Measurements from ENCODE around the gene TWF1. TPM values are rescaled to one million over a fixed set of nuclear protein-coding genes. Genes with fewer than 3 reads are reported as not detected.

Gene TWF1
- total RNA-seq (2014; rRNA removed; shearing (Covaris generic)) (40.4 and 52.1 TPM in 2 replicates), polyA plus RNA-seq (2016; fragmentation: Nextera tagmentation; extraction: Ambion mirVana) (29.8 and 31.3 TPM in 2 replicates)
- long read RNA-seq, transcript TWF1-201 (9 exons, 3,045 nt): major isoform, 5 of 7 reads
- long read RNA-seq, partial matches to known transcripts: 0 of 7 reads
- long read RNA-seq, other reads (novel, unspliced or antisense): 2 of 7 reads

DNA sequence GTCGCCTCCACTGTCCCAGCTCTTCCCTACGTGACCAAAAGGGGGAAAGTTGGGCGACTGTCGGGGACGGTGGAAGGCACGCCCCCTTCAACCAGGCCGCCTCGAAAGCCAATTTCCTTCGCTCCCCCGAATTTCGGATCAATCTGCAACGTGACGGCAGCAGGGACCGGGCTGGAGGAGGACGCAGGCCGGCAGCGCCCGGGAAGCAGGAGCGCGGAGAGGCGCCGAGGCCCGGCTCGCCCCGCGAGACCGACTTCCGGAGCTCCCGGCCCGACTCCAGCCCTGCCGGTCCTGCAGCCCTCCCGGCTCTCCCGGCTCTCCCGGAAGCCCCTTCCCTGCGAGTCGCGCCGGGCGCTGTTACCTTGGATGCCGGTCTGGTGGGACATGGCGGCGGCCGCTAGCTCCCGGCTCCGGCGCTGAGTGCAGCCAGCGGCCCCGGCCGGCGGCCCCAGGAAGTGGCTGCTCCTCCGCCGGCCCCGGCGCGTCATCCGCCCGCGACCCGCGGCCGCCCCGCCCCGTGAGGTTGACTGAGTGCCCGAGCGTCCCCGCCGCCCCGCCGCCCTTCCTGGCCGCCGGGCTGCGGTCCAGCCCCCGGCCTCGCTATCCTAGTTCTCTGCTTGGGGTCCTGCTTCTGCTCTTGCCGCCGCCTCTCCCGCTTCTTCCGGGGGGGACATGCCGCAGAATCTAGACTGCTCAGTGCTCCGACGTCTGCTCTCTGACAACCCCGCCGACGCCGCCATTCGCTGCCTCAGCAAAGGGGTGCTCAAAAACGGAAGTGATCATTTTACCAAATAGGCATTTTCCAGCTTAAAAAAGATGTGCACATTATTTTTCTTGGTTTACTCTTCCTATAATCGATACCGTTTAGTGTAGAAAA is at the start of gene TWF1:
TSS of gene TWF1 (minus strand) at position 458 of the 877 bp plus-strand sequence. CDS start at position 386, 72 bp downstream.
- Mint-ChIP-seq H3K9me3 (no peaks in the 10 kb centered on the region; the same call in 2 of the 3 replicates), H3K4me3 (peak within 1 kb of the TSS; percentile 99), H3K27me3 (ENCODE audit: insufficient read depth, low read depth, poor library complexity) (peaks cover 4% of the 10 kb centered on the region), H3K36me3 (ENCODE audit: low read depth) (peaks cover 10% of the 10 kb centered on the region), H3K27ac (peak within 1 kb of the TSS; percentile 100), H3K4me1 (peaks cover 9% of the 10 kb centered on the region; the same call in 2 of the 3 replicates)
- Histone ChIP-seq H3K9me2 (ENCODE audit: insufficient read depth) (no peaks in the 10 kb centered on the region), H3K36me3 (ENCODE audit: insufficient read depth) (peaks cover 7% of the 10 kb centered on the region), H3K4me3 (peak within 1 kb of the TSS; percentile 82), H3K4me1 (ENCODE audit: insufficient read depth) (peaks cover 5% of the 10 kb centered on the region; the same call in 1 of the 2 replicates), H3K4me2 (peak within 1 kb of the TSS; percentile 87), H3F3A (replicated peaks; ENCODE audit: low read depth) (no peaks in the 10 kb centered on the region; the same call in 1 of the 2 replicates), H2AFZ (peak within 1 kb of the TSS; percentile 93), H4K20me1 (replicated peaks; ENCODE audit: insufficient read depth) (no peaks in the 10 kb centered on the region), H3K79me2 (replicated peaks; ENCODE audit: insufficient read depth) (peaks cover 28% of the 10 kb centered on the region), H3K27ac (ENCODE audit: low read depth) (peak within 1 kb of the TSS; percentile 95), H3K27me3 (ENCODE audit: insufficient read depth) (no peaks in the 10 kb centered on the region)
- TF ChIP-seq CREB1 (CRISPR knock-in tag; IDR thresholded peaks at IDR 0.05; ENCODE audit: low read depth) (peak; percentile 95), ZNF462 (CRISPR knock-in tag; IDR thresholded peaks at IDR 0.05) (no peak), POLR2AphosphoS5 (IDR thresholded peaks at IDR 0.05; ENCODE audit: low read depth) (peak; percentile 66), CTCF (conservative IDR thresholded peaks at IDR 0.05; ENCODE audit: low read depth in 2 of 2) (peak in 1 of 2 experiments; percentile 4; a peak in 1 of 4 replicates)
- ATAC-seq (peak; percentile 96), DNase-seq (ENCODE audit: low spot score) (peak; percentile 87)
